Activated CD8-positive, alpha-beta memory T cell treated with anti-CD3 and anti-CD28 coated beads, Interleukin-2, amount 10 ng/mL, durations not matched to agents 7 days and 5 days (primary cell): ENCODE measurements around the gene AMER1. TPM values are rescaled to one million over a fixed set of nuclear protein-coding genes. Genes with fewer than 3 reads are reported as not detected.

ENCODE experiments used
- total RNA-seq, 2 experiments: library from RNA; stranded (reverse); gene quantifications; one replicate each; pipeline ENCODE4 v1.2.3, GENCODE V29; 2021

The AMER1 gene
- total RNA-seq, 2 experiments from 2014 or later: 3.6 to 4.1 TPM

Other genes with a start within 250 kb of the AMER1 start
- gene ASB12, start 24.9 kb upstream of the AMER1 start, total RNA-seq: under 1 TPM in 1 of 2 experiments, not detected in 1; 0.33 TPM
- 1 to 10 TPM; 4.5 to 4.6 TPM for gene MTMR8, start 189.7 kb upstream of the AMER1 start, total RNA-seq